ENCODE measurements around the gene TNFRSF6B. TPM values are rescaled to one million over a fixed set of nuclear protein-coding genes. Genes with fewer than 3 reads are reported as not detected.
"Not testable (repeated sequence)": the region's sequence is repeated elsewhere in the genome, so short reads cannot be mapped to it uniquely, and the experiment has no call there.

The TNFRSF6B gene
- total and polyA plus RNA-seq, 5 donors: 0.23 to 2.7 (median 1.2) TPM; not detected in 1

- Histone ChIP-seq H3K4me1 (ENCODE audit: control insufficient read depth, insufficient read depth, low read length) (peaks cover 13% of the 10 kb centered on the region), H3K4me3 (ENCODE audit: low read length) (no peak overlapping the region), H3K27ac (ENCODE audit: low read length) (no peak overlapping the region), H3K9me3 (ENCODE audit: control insufficient read depth, low read length) (no peaks in the 10 kb centered on the region), H3K27me3 (ENCODE audit: control insufficient read depth, insufficient read depth) (no peaks in the 10 kb centered on the region)
- DNase-seq: peak in 1 of 3 donors; percentile 22
- intact Hi-C loops (cut with DNase I): no loop called here
- ATAC-seq: no peak
- 82% methylated on average over 12 of the region's 12 CpGs for WGBS
These were observed 9.7 kb downstream of the TNFRSF6B start for GRCh38 chr20:63706027-63706695.

- Histone ChIP-seq H3K4me3 (ENCODE audit: low read length) (peak overlapping the region; percentile 70), H3K27me3 (ENCODE audit: control insufficient read depth, insufficient read depth) (no peaks in the 10 kb centered on the region), H3K4me1 (ENCODE audit: control insufficient read depth, insufficient read depth, low read length) (peaks cover 13% of the 10 kb centered on the region), H3K9me3 (ENCODE audit: control insufficient read depth, low read length) (no peaks in the 10 kb centered on the region), H3K27ac (ENCODE audit: low read length) (peak overlapping the region; percentile 69)
- 4% methylated on average over 56 of the region's 56 CpGs for WGBS
- peak; percentile 61 to 77 (median 75) for DNase-seq
- intact Hi-C loops (cut with DNase I): no loop called here
- peak; percentile 15 to 58 for ATAC-seq
These were observed 10.6 kb downstream of the TNFRSF6B start for GRCh38 chr20:63706852-63707557.

- intact Hi-C loops (cut with DNase I): no loop called here
- Histone ChIP-seq H3K27ac (ENCODE audit: low read length) (peak within 1 kb of the TSS; percentile 69), H3K9me3 (ENCODE audit: control insufficient read depth, low read length) (no peaks in the 10 kb centered on the region), H3K27me3 (ENCODE audit: control insufficient read depth, insufficient read depth) (no peaks in the 10 kb centered on the region), H3K4me1 (ENCODE audit: control insufficient read depth, insufficient read depth, low read length) (peaks cover 13% of the 10 kb centered on the region), H3K4me3 (ENCODE audit: low read length) (peak within 1 kb of the TSS; percentile 70)
- DNase-seq (peak; percentile 91 to 97 (median 97)), ATAC-seq (peak; percentile 94)
- WGBS: under 1% methylated on average over 98 of the region's 98 CpGs
These were observed 11.3 kb downstream of the TNFRSF6B start, which contains the start of the genes ARFRP1 and ZGPAT for GRCh38 chr20:63707558-63708300. Gene ARFRP1, minus strand, starts transcription at chr20:63707976. Its CDS starts 885 bp downstream, at chr20:63707091. Gene ZGPAT, plus strand, starts transcription at chr20:63708039. Its CDS starts 542 bp downstream, at chr20:63708581.

- Histone ChIP-seq H3K9me3 (ENCODE audit: control insufficient read depth, low read length) (no peaks in the 10 kb centered on the region), H3K4me3 (ENCODE audit: low read length) (peak overlapping the region; percentile 70), H3K4me1 (ENCODE audit: control insufficient read depth, insufficient read depth, low read length) (peaks cover 13% of the 10 kb centered on the region), H3K27me3 (ENCODE audit: control insufficient read depth, insufficient read depth) (no peaks in the 10 kb centered on the region), H3K27ac (ENCODE audit: low read length) (peak overlapping the region; percentile 33)
- DNase-seq: peak; percentile 28 to 72 (median 60)
- no peak for ATAC-seq
- WGBS: 20% methylated on average over 67 of the region's 67 CpGs
- intact Hi-C loops (cut with DNase I): no loop called here
These were observed 12.1 kb downstream of the TNFRSF6B start for GRCh38 chr20:63708301-63709148.

GRCh38 chr20:63709149-63709527 lies 12.7 kb downstream of the TNFRSF6B start:
- WGBS: 90% methylated on average over 17 of the region's 17 CpGs
- DNase-seq: peak in 1 of 3 donors; percentile 57

GRCh38 chr20:63711085-63711645 lies 14.7 kb downstream of the TNFRSF6B start:
- Histone ChIP-seq H3K27me3 (ENCODE audit: control insufficient read depth, insufficient read depth) (no peaks in the 10 kb centered on the region), H3K27ac (ENCODE audit: low read length) (no peak overlapping the region), H3K9me3 (ENCODE audit: control insufficient read depth, low read length) (no peaks in the 10 kb centered on the region), H3K4me1 (ENCODE audit: control insufficient read depth, insufficient read depth, low read length) (peaks cover 13% of the 10 kb centered on the region), H3K4me3 (ENCODE audit: low read length) (no peak overlapping the region)
- intact Hi-C loops (cut with DNase I): no loop called here
- 80% methylated on average over 12 of the region's 12 CpGs for WGBS
- ATAC-seq: no peak
- no peak for DNase-seq

More at GRCh38 chr20:63709149-63709527, 12.7 kb downstream of the TNFRSF6B start:
- H3K27ac ChIP-seq (ENCODE audit: low read length): no peak overlapping the region
- no peak overlapping the region for H3K4me3 ChIP-seq (ENCODE audit: low read length)
- peaks cover 13% of the 10 kb centered on the region for H3K4me1 ChIP-seq (ENCODE audit: control insufficient read depth, insufficient read depth, low read length)
- ATAC-seq: no peak
- no peaks in the 10 kb centered on the region for H3K27me3 ChIP-seq (ENCODE audit: control insufficient read depth, insufficient read depth)
- intact Hi-C loops (cut with DNase I): no loop called here
- no peaks in the 10 kb centered on the region for H3K9me3 ChIP-seq (ENCODE audit: control insufficient read depth, low read length)

GRCh38 chr20:63712191-63712590 lies 15.7 kb downstream of the TNFRSF6B start:
- ATAC-seq (no peak), DNase-seq (no peak)
- Histone ChIP-seq H3K27me3 (ENCODE audit: control insufficient read depth, insufficient read depth) (no peaks in the 10 kb centered on the region), H3K27ac (ENCODE audit: low read length) (no peak overlapping the region), H3K4me3 (ENCODE audit: low read length) (no peak overlapping the region), H3K9me3 (ENCODE audit: control insufficient read depth, low read length) (no peaks in the 10 kb centered on the region), H3K4me1 (ENCODE audit: control insufficient read depth, insufficient read depth, low read length) (peaks cover 9% of the 10 kb centered on the region)
- WGBS: 98% methylated on average over 1 of the region's 1 CpG
- intact Hi-C loops (cut with DNase I): no loop called here

GRCh38 chr20:63714858-63715257 lies 18.4 kb downstream of the TNFRSF6B start:
- no peak for DNase-seq
- Histone ChIP-seq H3K27ac (ENCODE audit: low read length) (no peak overlapping the region), H3K9me3 (ENCODE audit: control insufficient read depth, low read length) (no peaks in the 10 kb centered on the region), H3K27me3 (ENCODE audit: control insufficient read depth, insufficient read depth) (no peaks in the 10 kb centered on the region), H3K4me1 (ENCODE audit: control insufficient read depth, insufficient read depth, low read length) (no peaks in the 10 kb centered on the region), H3K4me3 (ENCODE audit: low read length) (no peak overlapping the region)
- WGBS: 98% methylated on average over 5 of the region's 5 CpGs
- no peak for ATAC-seq
- intact Hi-C loops (cut with DNase I): no loop called here

GRCh38 chr20:63718996-63719395 lies 22.5 kb downstream of the TNFRSF6B start:
- Histone ChIP-seq H3K27me3 (ENCODE audit: control insufficient read depth, insufficient read depth) (no peaks in the 10 kb centered on the region), H3K4me3 (ENCODE audit: low read length) (no peak overlapping the region), H3K9me3 (ENCODE audit: control insufficient read depth, low read length) (no peaks in the 10 kb centered on the region), H3K27ac (ENCODE audit: low read length) (no peak overlapping the region), H3K4me1 (ENCODE audit: control insufficient read depth, insufficient read depth, low read length) (no peaks in the 10 kb centered on the region)
- ATAC-seq (no peak), DNase-seq (no peak)
- 98% methylated on average over 2 of the region's 2 CpGs for WGBS
- intact Hi-C loops (cut with DNase I): no loop called here

GRCh38 chr20:63722967-63723622 lies 26.6 kb downstream of the TNFRSF6B start:
- DNase-seq; ATAC-seq; intact Hi-C loops (cut with DNase I); H3K27me3 ChIP-seq (ENCODE audit: control insufficient read depth, insufficient read depth); H3K9me3 ChIP-seq (ENCODE audit: control insufficient read depth, low read length); H3K27ac ChIP-seq (ENCODE audit: low read length); H3K4me1 ChIP-seq (ENCODE audit: control insufficient read depth, insufficient read depth, low read length); H3K4me3 ChIP-seq (ENCODE audit: low read length): not testable (repeated sequence)
- WGBS: 70% methylated on average over 2 of the region's 2 CpGs

All from right cardiac atrium (tissue), 5 donors.